GM21390 (cell line): Measurements from ENCODE around the gene PFKFB2.

Experiments used
- ATAC-seq: cut with Tn5 transposase; IDR thresholded peaks from one replicate; pipeline ENCODE4 v1.9.1; 2021; ENCODE audit not compliant: unreplicated experiment

Gene PFKFB2

GRCh38 chr1:207088161-207088560 lies 35.1 kb downstream of the PFKFB2 start:
- no peak for ATAC-seq

GRCh38 chr1:207088701-207089626 lies 35.9 kb downstream of the PFKFB2 start, which contains the start of gene C4BPB:
Gene C4BPB, plus strand, starts transcription at chr1:207088860. Its CDS starts 672 bp downstream, at chr1:207089532.
- ATAC-seq: no peak

- no peak for ATAC-seq
Measured at GRCh38 chr1:207089627-207090355, 36.7 kb downstream of the PFKFB2 start.

GRCh38 chr1:207091200-207091908 lies 38.3 kb downstream of the PFKFB2 start:
- no peak for ATAC-seq

GRCh38 chr1:207093944-207094343 lies 40.9 kb downstream of the PFKFB2 start:
- no peak for ATAC-seq

GRCh38 chr1:207097871-207098324 lies 44.8 kb downstream of the PFKFB2 start:
- peak; percentile 96 for ATAC-seq

- no peak for ATAC-seq
Measured at GRCh38 chr1:207101720-207102119, 48.6 kb downstream of the PFKFB2 start.

GRCh38 chr1:207102146-207102545 lies 49.1 kb downstream of the PFKFB2 start:
- ATAC-seq: no peak

GRCh38 chr1:207102659-207103058 lies 49.6 kb downstream of the PFKFB2 start:
- no peak for ATAC-seq

GRCh38 chr1:207103892-207104373 lies 50.9 kb downstream of the PFKFB2 start, which contains the start of gene C4BPA:
Gene C4BPA, plus strand, starts transcription at chr1:207104233. Its CDS starts 8,793 bp downstream, at chr1:207113026.
- no peak for ATAC-seq

- ATAC-seq: no peak
Measured at GRCh38 chr1:207109004-207109403, 55.9 kb downstream of the PFKFB2 start.

- no peak for ATAC-seq
Measured at GRCh38 chr1:207112616-207113296, 59.7 kb downstream of the PFKFB2 start.

- ATAC-seq: no peak
Measured at GRCh38 chr1:207115269-207115668, 62.2 kb downstream of the PFKFB2 start.

GRCh38 chr1:207124389-207124788 lies 71.3 kb downstream of the PFKFB2 start:
- no peak for ATAC-seq

- no peak for ATAC-seq
Measured at GRCh38 chr1:207128336-207128921, 75.4 kb downstream of the PFKFB2 start.

GRCh38 chr1:207129053-207129452 lies 76.0 kb downstream of the PFKFB2 start:
- ATAC-seq: no peak
